Cardiac fibroblast (primary cell): ENCODE measurements around the gene MDH1B.
A peak's percentile ranks its signal among the peaks of the same experiment; 100 is the strongest.

Experiments
- DNase-seq, 2 donors: peaks; one replicate each; pipeline versions ENCODE4 v3.0.0 to v3.0.0-alpha.2; 2010; ENCODE audit warnings: low read depth in 2 of 2
- H3K4me3 ChIP-seq, 2 donors: replicated peaks in 1 of 2; 1 replicate in 1 of 2; 2 replicates in 1 of 2; pipeline ENCODE4 v1.5.1; 2011; ENCODE audit warnings: low read depth in 2 of 2, low read length in 2 of 2, mild to moderate bottlenecking in 2 of 2, moderate library complexity in 1 of 2
- CTCF ChIP-seq: IDR thresholded peaks from one replicate; pipeline ENCODE4 v1.5.1; 2011; ENCODE audit warnings: low read depth, mild to moderate bottlenecking, low read length, inconsistent platforms

Gene MDH1B

GRCh38 chr2:206801418-206802189 is 36.5 kb upstream of the MDH1B start:
- no peak for DNase-seq
- H3K4me3 ChIP-seq: no peak overlapping the region
- no peak for TF ChIP-seq CTCF

- peak; percentile 64 for TF ChIP-seq CTCF
- H3K4me3 ChIP-seq: no peak overlapping the region
Measured at GRCh38 chr2:206800506-206801417, 35.6 kb upstream of the MDH1B start.

GRCh38 chr2:206799083-206799482 is 34.0 kb upstream of the MDH1B start:
- TF ChIP-seq CTCF: no peak

More at GRCh38 chr2:206800506-206801417, 35.6 kb upstream of the MDH1B start:
- peak; percentile 81 to 84 for DNase-seq

GRCh38 chr2:206798000-206798399 is 32.9 kb upstream of the MDH1B start:
- peak in 1 of 2 donors; percentile 18 for DNase-seq

More at GRCh38 chr2:206799083-206799482, 34.0 kb upstream of the MDH1B start:
- peak; percentile 35 to 50 for DNase-seq
- no peak overlapping the region for H3K4me3 ChIP-seq

GRCh38 chr2:206797376-206797775 is 32.2 kb upstream of the MDH1B start:
- no peak for TF ChIP-seq CTCF
- DNase-seq: no peak
- no peak overlapping the region for H3K4me3 ChIP-seq

More at GRCh38 chr2:206798000-206798399, 32.9 kb upstream of the MDH1B start:
- no peak overlapping the region for H3K4me3 ChIP-seq
- no peak for TF ChIP-seq CTCF

GRCh38 chr2:206792645-206793044 is 27.5 kb upstream of the MDH1B start:
- no peak for DNase-seq
- no peak for TF ChIP-seq CTCF
- H3K4me3 ChIP-seq: no peak overlapping the region
